Stimulated activated CD4-positive, alpha-beta T cell treated with anti-CD3 and anti-CD28 coated beads, Interleukin-12 subunit alpha, Interleukin-12 subunit beta, amount 100 ng/mL, for 24 hours (primary cell): ENCODE measurements around the gene NUP210L.

Experiments
- DNase-seq, 2 experiments: peaks; one replicate each; pipeline ENCODE4 v3.0.0-alpha.2; 2020; ENCODE audit warnings: low read depth in 2 of 2

The NUP210L gene

GRCh38 chr1:153944005-153944826, 210.7 kb downstream of the NUP210L start:
- DNase-seq: no peak

GRCh38 chr1:153942766-153943549, 211.9 kb downstream of the NUP210L start:
- no peak for DNase-seq
